Loucy (cell line): ENCODE results near the gene RGS11.

ENCODE experiments used
- H2AFZ ChIP-seq: fragments of 200-600 bp; sonication (generic); 2 replicates; pipeline ENCODE4 v1.6.0; 2016; ENCODE audit warnings: antibody characterized with exemption, mild to moderate bottlenecking, low read length, moderate library complexity
- H3F3A ChIP-seq: fragments of 200-600 bp; 2 replicates; pipeline ENCODE4 v1.6.0; 2016; ENCODE audit warnings: antibody characterized with exemption, low read depth, mild to moderate bottlenecking
- H3K27me3 ChIP-seq: fragments of 200-600 bp; sonication (generic); 2 replicates; pipeline ENCODE4 v1.6.1; 2014; ENCODE audit warnings: low read length, mild to moderate bottlenecking; ENCODE audit not compliant: insufficient read depth, poor library complexity, severe bottlenecking
- H3K36me3 ChIP-seq: fragments of 200-600 bp; sonication (generic); 2 replicates; pipeline ENCODE4 v1.6.1; 2016; ENCODE audit warnings: low read length; ENCODE audit not compliant: insufficient read depth
- H3K4me1 ChIP-seq: fragments of 200-600 bp; sonication (generic); 2 replicates; pipeline ENCODE4 v1.5.1; 2014; ENCODE audit warnings: low read length, mild to moderate bottlenecking; ENCODE audit not compliant: insufficient read depth, poor library complexity, severe bottlenecking
- H3K4me2 ChIP-seq: fragments of 200-600 bp; sonication (generic); 2 replicates; pipeline ENCODE4 v1.6.0; 2014; ENCODE audit warnings: antibody characterized with exemption, low read length, low read depth, mild to moderate bottlenecking; ENCODE audit not compliant: poor library complexity, severe bottlenecking
- H3K4me3 ChIP-seq: fragments of 200-600 bp; sonication (generic); 2 replicates; pipeline ENCODE4 v1.5.1; 2014; ENCODE audit warnings: low read length, mild to moderate bottlenecking, mixed read lengths; ENCODE audit not compliant: poor library complexity, severe bottlenecking
- H3K79me2 ChIP-seq: fragments of 200-600 bp; sonication (generic); 2 replicates; pipeline ENCODE4 v1.6.1; 2014; ENCODE audit warnings: low read length; ENCODE audit not compliant: insufficient read depth
- H3K9ac ChIP-seq: fragments of 200-600 bp; sonication (generic); 2 replicates; pipeline ENCODE4 v1.6.0; 2014; ENCODE audit warnings: mild to moderate bottlenecking, low read depth, low read length, moderate library complexity; ENCODE audit not compliant: poor library complexity, severe bottlenecking
- H3K9me2 ChIP-seq: fragments of 200-600 bp; sonication (generic); replicated peaks from 2 replicates; pipeline ENCODE4 v1.6.1; 2016; ENCODE audit warnings: low read depth, low read length, mixed read lengths
- H3K9me3 ChIP-seq: fragments of 200-600 bp; sonication (generic); 2 replicates; pipeline ENCODE4 v1.6.1; 2014; ENCODE audit warnings: mild to moderate bottlenecking, antibody characterized with exemption, low read length, low read depth; ENCODE audit not compliant: insufficient read depth
- H4K20me1 ChIP-seq: fragments of 200-600 bp; sonication (generic); 2 replicates; pipeline ENCODE4 v1.6.0; 2014; ENCODE audit warnings: antibody characterized with exemption, low read length, mild to moderate bottlenecking; ENCODE audit not compliant: insufficient read depth, poor library complexity, severe bottlenecking
- CTCF ChIP-seq: fragments of 200-600 bp; sonication (generic); conservative IDR thresholded peaks from 2 replicates; pipeline ENCODE4 v1.5.1; 2014; ENCODE audit warnings: mild to moderate bottlenecking, antibody characterized with exemption, low read length
- EZH2phosphoT487 ChIP-seq: fragments of 200-600 bp; IDR thresholded peaks from 2 replicates; pipeline ENCODE4 v1.6.1; 2018; ENCODE audit warnings: antibody characterized with exemption, mild to moderate bottlenecking, moderate library complexity, borderline replicate concordance

Gene RGS11

GRCh38 chr16:290681-291405 lies 15.1 kb upstream of the RGS11 start:
- H4K20me1 ChIP-seq, result no peaks in the 10 kb centered on the region
- TF ChIP-seq EZH2phosphoT487 (no peak), CTCF (no peak)
- H3K4me2 ChIP-seq, result no peak overlapping the region
- no peaks in the 10 kb centered on the region for H3K9me2 ChIP-seq
- no peaks in the 10 kb centered on the region for H3K79me2 ChIP-seq
- no peaks in the 10 kb centered on the region for H3F3A ChIP-seq
- H3K4me3 ChIP-seq, result no peak overlapping the region
- no peaks in the 10 kb centered on the region for H3K4me1 ChIP-seq
- no peaks in the 10 kb centered on the region for H3K27me3 ChIP-seq
- H3K9me3 ChIP-seq, result no peaks in the 10 kb centered on the region
- no peak overlapping the region for H3K9ac ChIP-seq
- H2AFZ ChIP-seq, result no peak overlapping the region
- peaks cover 5% of the 10 kb centered on the region; the same call in 1 of the 2 replicates for H3K36me3 ChIP-seq

- Histone ChIP-seq H3F3A (no peaks in the 10 kb centered on the region), H3K27me3 (no peaks in the 10 kb centered on the region), H3K9me2 (no peaks in the 10 kb centered on the region), H3K4me3 (no peak overlapping the region), H3K4me2 (no peak overlapping the region), H3K36me3 (peaks cover 5% of the 10 kb centered on the region; the same call in 1 of the 2 replicates), H4K20me1 (no peaks in the 10 kb centered on the region), H2AFZ (no peak overlapping the region), H3K9ac (no peak overlapping the region), H3K79me2 (no peaks in the 10 kb centered on the region), H3K9me3 (no peaks in the 10 kb centered on the region), H3K4me1 (no peaks in the 10 kb centered on the region)
- no peak for TF ChIP-seq CTCF
- TF ChIP-seq EZH2phosphoT487, result no peak
Measured at GRCh38 chr16:290015-290680, 14.4 kb upstream of the RGS11 start.

- Histone ChIP-seq H3K79me2 (no peaks in the 10 kb centered on the region), H4K20me1 (no peaks in the 10 kb centered on the region), H3K9me3 (no peaks in the 10 kb centered on the region), H3K36me3 (peaks cover 5% of the 10 kb centered on the region; the same call in 1 of the 2 replicates), H3K4me3 (no peak overlapping the region), H3K9me2 (no peaks in the 10 kb centered on the region), H3F3A (no peaks in the 10 kb centered on the region), H3K4me1 (no peaks in the 10 kb centered on the region), H3K27me3 (no peaks in the 10 kb centered on the region), H3K9ac (no peak overlapping the region), H3K4me2 (no peak overlapping the region), H2AFZ (no peak overlapping the region)
- TF ChIP-seq CTCF (no peak), EZH2phosphoT487 (no peak)
Measured at GRCh38 chr16:289395-289997, 13.8 kb upstream of the RGS11 start.
